Measurements from ENCODE around the gene TSSK3. TPM values are rescaled to one million over a fixed set of nuclear protein-coding genes. Genes with fewer than 3 reads are reported as not detected.

The TSSK3 gene
- total and polyA plus RNA-seq, 2 donors, result 0.28 to 2.6 TPM

DNA sequence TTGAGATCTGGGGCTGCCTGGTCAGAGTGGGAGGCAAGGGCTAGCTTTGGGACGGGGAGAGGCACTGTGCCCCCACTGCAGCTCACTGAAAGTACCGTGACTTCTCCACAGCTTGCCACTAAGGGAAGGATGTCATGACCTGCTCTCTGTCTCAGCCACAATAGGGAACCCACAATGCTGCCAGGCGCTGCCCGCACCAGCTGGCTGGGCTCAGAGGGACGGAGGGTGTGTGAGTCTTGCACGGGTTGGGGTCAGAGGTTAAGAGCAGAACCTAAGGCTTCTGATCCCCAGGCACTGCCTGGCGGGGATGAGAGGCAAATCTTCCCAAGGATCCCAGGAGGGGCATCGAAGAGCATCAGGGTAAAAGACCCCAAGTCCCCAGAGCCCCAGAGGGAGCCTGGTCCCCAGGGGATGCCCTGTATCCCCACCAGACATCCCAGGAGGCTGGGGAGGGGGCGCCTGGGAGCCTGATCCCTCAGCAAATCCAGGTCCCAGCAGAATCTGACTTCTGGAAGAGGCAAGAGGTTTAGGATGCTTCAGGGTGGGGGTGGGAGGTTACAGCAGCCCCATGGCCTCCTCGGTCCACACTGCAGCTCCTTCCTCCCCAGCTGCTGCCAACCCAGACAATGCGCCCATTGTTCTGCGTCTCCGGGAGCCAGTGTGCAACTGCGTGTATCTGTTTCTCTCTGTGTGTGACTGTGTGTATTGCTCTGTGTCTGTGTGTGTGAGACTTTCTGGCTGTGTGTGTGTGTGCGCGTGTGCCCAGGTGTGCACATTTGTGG is 24.3 kb upstream of the TSSK3 start:
- H3K4me1 ChIP-seq (ENCODE audit: control insufficient read depth in 2 of 2, insufficient read depth in 2 of 2, low read length in 2 of 2), result peaks cover 10 to 49% of the 10 kb centered on the region in 2 donors
- 60% methylated on average over 16 of the region's 16 CpGs for WGBS
- DNase-seq (ENCODE audit: low read depth in 6 of 9, low spot score in 9 of 9), result no peak

DNA sequence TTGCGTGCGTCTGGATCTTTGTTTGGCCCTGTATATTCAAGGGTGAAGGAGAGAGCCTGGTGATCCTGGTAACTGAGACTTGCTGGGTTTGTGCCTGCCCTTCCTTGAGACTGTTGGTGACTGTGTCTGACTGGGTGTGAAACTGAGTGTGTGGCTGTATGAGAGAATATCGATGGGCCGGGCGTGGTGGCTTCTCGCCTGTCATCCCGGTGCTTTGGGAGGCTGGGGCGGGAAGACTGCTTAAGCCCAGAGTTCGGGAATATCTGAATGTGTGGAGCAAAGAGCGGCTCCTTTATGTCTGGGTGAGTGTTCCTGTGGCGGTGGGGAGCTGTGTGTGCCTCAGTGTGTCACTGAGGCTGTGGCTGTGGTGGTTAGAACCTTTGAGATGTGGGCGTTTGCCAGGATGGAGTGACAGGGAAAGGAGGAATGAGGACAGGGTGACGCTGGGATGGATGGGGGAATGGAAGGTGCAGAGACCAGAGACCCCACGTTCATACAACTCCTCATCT is 23.6 kb upstream of the TSSK3 start:
- Histone ChIP-seq H3K4me1 (ENCODE audit: control insufficient read depth in 2 of 2, insufficient read depth in 2 of 2, low read length in 2 of 2) (peaks cover 10 to 43% of the 10 kb centered on the region in 2 donors), H3K9me3 (ENCODE audit: control insufficient read depth in 2 of 2, insufficient read depth in 1 of 2, low read length in 1 of 2) (no peaks in the 10 kb centered on the region), H3K4me3 (ENCODE audit: low read length in 2 of 2) (no peak overlapping the region), H3K27me3 (ENCODE audit: control insufficient read depth in 2 of 2, insufficient read depth in 1 of 2, low read length in 1 of 2) (peaks cover 0 to 19% of the 10 kb centered on the region in 2 donors), H3K36me3 (ENCODE audit: control insufficient read depth in 2 of 2, insufficient read depth in 2 of 2, low read length in 1 of 2) (peaks cover 3 to 10% of the 10 kb centered on the region in 2 donors), H3K27ac (ENCODE audit: low read depth in 1 of 2, low read length in 1 of 2) (no peak overlapping the region)
- WGBS, result 96% methylated on average over 14 of the region's 14 CpGs
- DNase-seq (ENCODE audit: low read depth in 6 of 9, low spot score in 9 of 9), result no peak

More for the DNA sequence above, 24.3 kb upstream of the TSSK3 start:
- Histone ChIP-seq H3K36me3 (ENCODE audit: control insufficient read depth in 2 of 2, insufficient read depth in 2 of 2, low read length in 1 of 2) (peaks cover 4 to 16% of the 10 kb centered on the region in 2 donors), H3K27me3 (ENCODE audit: control insufficient read depth in 2 of 2, insufficient read depth in 1 of 2, low read length in 1 of 2) (peaks cover 0 to 19% of the 10 kb centered on the region in 2 donors), H3K27ac (ENCODE audit: low read depth in 1 of 2, low read length in 1 of 2) (peak overlapping the region in 1 of 2 donors; percentile 41), H3K9me3 (ENCODE audit: control insufficient read depth in 2 of 2, insufficient read depth in 1 of 2, low read length in 1 of 2) (no peaks in the 10 kb centered on the region), H3K4me3 (ENCODE audit: low read length in 2 of 2) (no peak overlapping the region)

- no peak overlapping the region for H3K4me3 ChIP-seq (ENCODE audit: low read length in 2 of 2)
- H3K27me3 ChIP-seq (ENCODE audit: control insufficient read depth in 2 of 2, insufficient read depth in 1 of 2, low read length in 1 of 2), result peaks cover 0 to 19% of the 10 kb centered on the region in 2 donors
- DNase-seq (ENCODE audit: low read depth in 6 of 9, low spot score in 9 of 9), result no peak
- H3K27ac ChIP-seq (ENCODE audit: low read depth in 1 of 2, low read length in 1 of 2), result no peak overlapping the region
- peaks cover 6 to 36% of the 10 kb centered on the region in 2 donors for H3K4me1 ChIP-seq (ENCODE audit: control insufficient read depth in 2 of 2, insufficient read depth in 2 of 2, low read length in 2 of 2)
- 77% methylated on average over 5 of the region's 5 CpGs for WGBS
- H3K9me3 ChIP-seq (ENCODE audit: control insufficient read depth in 2 of 2, insufficient read depth in 1 of 2, low read length in 1 of 2), result no peaks in the 10 kb centered on the region
- H3K36me3 ChIP-seq (ENCODE audit: control insufficient read depth in 2 of 2, insufficient read depth in 2 of 2, low read length in 1 of 2), result peaks cover 0 to 2% of the 10 kb centered on the region in 2 donors
Measured at GRCh38 chr1:32339363-32339978, 22.9 kb upstream of the TSSK3 start.

GRCh38 chr1:32341186-32341757 is 21.1 kb upstream of the TSSK3 start:
- H3K36me3 ChIP-seq (ENCODE audit: control insufficient read depth in 2 of 2, insufficient read depth in 2 of 2, low read length in 1 of 2), result no peaks in the 10 kb centered on the region
- peaks cover 0 to 20% of the 10 kb centered on the region in 2 donors for H3K27me3 ChIP-seq (ENCODE audit: control insufficient read depth in 2 of 2, insufficient read depth in 1 of 2, low read length in 1 of 2)
- no peaks in the 10 kb centered on the region for H3K9me3 ChIP-seq (ENCODE audit: control insufficient read depth in 2 of 2, insufficient read depth in 1 of 2, low read length in 1 of 2)
- no peak overlapping the region for H3K4me3 ChIP-seq (ENCODE audit: low read length in 2 of 2)
- WGBS, result 96% methylated on average over 11 of the region's 11 CpGs
- peak overlapping the region; percentile 33 to 66 for H3K27ac ChIP-seq (ENCODE audit: low read depth in 1 of 2, low read length in 1 of 2)
- peaks cover 4 to 33% of the 10 kb centered on the region in 2 donors for H3K4me1 ChIP-seq (ENCODE audit: control insufficient read depth in 2 of 2, insufficient read depth in 2 of 2, low read length in 2 of 2)
- DNase-seq (ENCODE audit: low read depth in 6 of 9, low spot score in 9 of 9), result no peak

GRCh38 chr1:32341971-32342370 is 20.4 kb upstream of the TSSK3 start:
- no peak for DNase-seq (ENCODE audit: low read depth in 6 of 9, low spot score in 9 of 9)
- Histone ChIP-seq H3K36me3 (ENCODE audit: control insufficient read depth in 2 of 2, insufficient read depth in 2 of 2, low read length in 1 of 2) (no peaks in the 10 kb centered on the region), H3K4me1 (ENCODE audit: control insufficient read depth in 2 of 2, insufficient read depth in 2 of 2, low read length in 2 of 2) (peaks cover 0 to 26% of the 10 kb centered on the region in 2 donors), H3K9me3 (ENCODE audit: control insufficient read depth in 2 of 2, insufficient read depth in 1 of 2, low read length in 1 of 2) (no peaks in the 10 kb centered on the region), H3K27me3 (ENCODE audit: control insufficient read depth in 2 of 2, insufficient read depth in 1 of 2, low read length in 1 of 2) (peaks cover 0 to 13% of the 10 kb centered on the region in 2 donors), H3K27ac (ENCODE audit: low read depth in 1 of 2, low read length in 1 of 2) (peak overlapping the region in 1 of 2 donors; percentile 66), H3K4me3 (ENCODE audit: low read length in 2 of 2) (no peak overlapping the region)
- WGBS, result 94% methylated on average over 5 of the region's 5 CpGs

- Histone ChIP-seq H3K27ac (ENCODE audit: low read depth in 1 of 2, low read length in 1 of 2) (peak overlapping the region in 1 of 2 donors; percentile 11), H3K4me1 (ENCODE audit: control insufficient read depth in 2 of 2, insufficient read depth in 2 of 2, low read length in 2 of 2) (peaks cover 0 to 18% of the 10 kb centered on the region in 2 donors), H3K36me3 (ENCODE audit: control insufficient read depth in 2 of 2, insufficient read depth in 2 of 2, low read length in 1 of 2) (no peaks in the 10 kb centered on the region), H3K27me3 (ENCODE audit: control insufficient read depth in 2 of 2, insufficient read depth in 1 of 2, low read length in 1 of 2) (peaks cover 0 to 8% of the 10 kb centered on the region in 2 donors), H3K9me3 (ENCODE audit: control insufficient read depth in 2 of 2, insufficient read depth in 1 of 2, low read length in 1 of 2) (no peaks in the 10 kb centered on the region), H3K4me3 (ENCODE audit: low read length in 2 of 2) (no peak overlapping the region)
- no peak for DNase-seq (ENCODE audit: low read depth in 6 of 9, low spot score in 9 of 9)
- 93% methylated on average over 10 of the region's 10 CpGs for WGBS
Measured at GRCh38 chr1:32342704-32343103, 19.6 kb upstream of the TSSK3 start.

DNA sequence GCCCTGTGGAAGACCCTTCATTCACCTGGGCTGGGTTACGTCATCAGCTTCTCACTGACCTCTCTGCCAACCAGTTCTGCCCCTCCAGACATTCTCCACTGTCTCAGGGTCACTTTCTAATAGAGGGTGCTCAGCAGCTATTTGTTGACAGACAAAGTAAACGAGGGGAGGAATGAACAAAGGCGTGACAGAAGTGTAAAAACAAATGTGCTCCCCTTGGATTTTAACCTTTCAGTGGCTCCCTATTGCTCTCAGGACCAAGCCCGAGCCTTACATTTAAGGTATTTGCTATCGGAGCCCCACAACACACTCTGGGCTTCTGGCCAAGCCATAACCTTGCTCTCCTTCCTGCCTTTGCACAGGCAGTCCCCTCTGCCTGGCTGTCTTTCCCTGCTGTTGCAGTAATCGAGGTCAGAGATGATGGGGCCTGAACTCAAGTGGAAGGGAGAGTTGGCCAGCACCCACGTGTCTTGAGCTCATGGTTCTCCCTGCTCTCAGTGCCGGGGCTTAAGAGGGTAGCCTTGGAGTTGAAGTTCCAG is 17.0 kb upstream of the TSSK3 start:
- WGBS, result 29% methylated on average over 8 of the region's 8 CpGs
- Histone ChIP-seq H3K9me3 (ENCODE audit: control insufficient read depth in 2 of 2, insufficient read depth in 1 of 2, low read length in 1 of 2) (peaks cover 0 to 1% of the 10 kb centered on the region in 2 donors), H3K27ac (ENCODE audit: low read depth in 1 of 2, low read length in 1 of 2) (no peak overlapping the region), H3K4me3 (ENCODE audit: low read length in 2 of 2) (no peak overlapping the region), H3K27me3 (ENCODE audit: control insufficient read depth in 2 of 2, insufficient read depth in 1 of 2, low read length in 1 of 2) (peaks cover 0 to 2% of the 10 kb centered on the region in 2 donors), H3K4me1 (ENCODE audit: control insufficient read depth in 2 of 2, insufficient read depth in 2 of 2, low read length in 2 of 2) (peaks cover 4 to 22% of the 10 kb centered on the region in 2 donors), H3K36me3 (ENCODE audit: control insufficient read depth in 2 of 2, insufficient read depth in 2 of 2, low read length in 1 of 2) (no peaks in the 10 kb centered on the region)
- DNase-seq (ENCODE audit: low read depth in 6 of 9, low spot score in 9 of 9), result no peak

DNA sequence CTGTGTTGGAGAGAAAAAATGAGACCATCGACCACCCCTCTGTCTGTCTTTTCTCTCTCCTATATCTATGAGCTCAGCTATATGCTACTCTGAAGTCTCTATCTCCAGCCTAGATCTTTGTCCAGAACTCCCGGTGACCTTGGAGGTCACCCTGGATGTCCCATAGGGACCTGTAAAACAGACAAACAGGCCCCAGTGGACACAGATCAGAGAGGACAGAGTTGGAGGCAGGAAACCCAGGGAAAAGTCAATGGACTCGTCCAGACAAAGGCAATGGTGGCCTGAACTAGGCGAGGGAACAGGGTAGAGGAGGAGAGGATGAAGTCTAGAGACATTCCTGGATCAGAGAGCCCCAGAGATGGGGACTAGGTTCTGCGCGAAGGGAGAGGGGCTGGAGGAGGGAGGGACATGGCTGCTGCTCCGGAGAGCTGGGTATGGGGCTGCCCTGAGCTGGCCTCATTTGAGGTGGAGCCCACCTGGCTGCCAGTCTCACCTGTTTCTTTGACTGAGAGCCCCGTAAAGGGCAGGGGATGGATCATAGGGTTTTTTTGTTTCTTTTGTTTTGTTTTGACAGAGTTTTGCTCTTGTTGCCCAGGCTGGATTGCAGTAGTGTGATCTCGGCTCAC is 15.7 kb upstream of the TSSK3 start:
- DNase-seq (ENCODE audit: low read depth in 6 of 9, low spot score in 9 of 9), result no peak
- H3K36me3 ChIP-seq (ENCODE audit: control insufficient read depth in 2 of 2, insufficient read depth in 2 of 2, low read length in 1 of 2), result no peaks in the 10 kb centered on the region
- H3K9me3 ChIP-seq (ENCODE audit: control insufficient read depth in 2 of 2, insufficient read depth in 1 of 2, low read length in 1 of 2), result peaks cover 0 to 8% of the 10 kb centered on the region in 2 donors
- H3K27me3 ChIP-seq (ENCODE audit: control insufficient read depth in 2 of 2, insufficient read depth in 1 of 2, low read length in 1 of 2), result peaks cover 0 to 2% of the 10 kb centered on the region in 2 donors
- no peak overlapping the region for H3K27ac ChIP-seq (ENCODE audit: low read depth in 1 of 2, low read length in 1 of 2)
- H3K4me1 ChIP-seq (ENCODE audit: control insufficient read depth in 2 of 2, insufficient read depth in 2 of 2, low read length in 2 of 2), result peaks cover 4 to 24% of the 10 kb centered on the region in 2 donors
- no peak overlapping the region for H3K4me3 ChIP-seq (ENCODE audit: low read length in 2 of 2)
- WGBS, result 96% methylated on average over 9 of the region's 9 CpGs

Data from thymus (tissue), 11 donors.